Neural progenitor cell (in vitro differentiated cells): ENCODE results near the gene AEBP1.

Experiments
- EZH2 ChIP-seq: fragments of 200-600 bp; sonication (generic); IDR thresholded peaks from 2 replicates; pipeline ENCODE4 v1.6.1; 2017; ENCODE audit warnings: antibody characterized with exemption, mild to moderate bottlenecking, moderate library complexity
- EZH2phosphoT487 ChIP-seq: fragments of 200-600 bp; sonication (generic); IDR thresholded peaks from 2 replicates; pipeline ENCODE4 v1.6.1; 2017; ENCODE audit warnings: antibody characterized with exemption
- TF ChIP-seq, protein P1 (sequence below): fragments of 200-600 bp; sonication (generic); IDR thresholded peaks from 2 replicates; pipeline ENCODE4 v1.5.1; 2017; ENCODE audit warnings: antibody characterized with exemption, mild to moderate bottlenecking

DNA sequence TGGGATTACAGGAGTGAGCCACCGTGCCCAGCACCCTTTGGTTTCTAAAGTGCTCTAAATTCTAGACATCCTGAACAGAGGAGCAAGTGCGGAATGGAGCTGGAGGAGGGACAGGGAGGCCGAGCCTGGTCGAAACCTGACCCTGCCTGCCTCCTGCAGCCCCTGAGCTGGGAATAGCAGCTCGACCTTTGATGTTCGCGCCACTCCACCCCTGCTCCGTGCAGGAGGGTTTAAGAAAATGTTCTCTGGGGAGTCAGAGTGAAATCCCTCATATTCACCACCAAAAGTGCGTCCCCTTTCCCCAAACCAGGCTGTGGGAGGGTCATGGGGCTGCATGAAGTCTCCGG, 40.6 kb upstream of the AEBP1 start:
- TF ChIP-seq, protein P1, sequence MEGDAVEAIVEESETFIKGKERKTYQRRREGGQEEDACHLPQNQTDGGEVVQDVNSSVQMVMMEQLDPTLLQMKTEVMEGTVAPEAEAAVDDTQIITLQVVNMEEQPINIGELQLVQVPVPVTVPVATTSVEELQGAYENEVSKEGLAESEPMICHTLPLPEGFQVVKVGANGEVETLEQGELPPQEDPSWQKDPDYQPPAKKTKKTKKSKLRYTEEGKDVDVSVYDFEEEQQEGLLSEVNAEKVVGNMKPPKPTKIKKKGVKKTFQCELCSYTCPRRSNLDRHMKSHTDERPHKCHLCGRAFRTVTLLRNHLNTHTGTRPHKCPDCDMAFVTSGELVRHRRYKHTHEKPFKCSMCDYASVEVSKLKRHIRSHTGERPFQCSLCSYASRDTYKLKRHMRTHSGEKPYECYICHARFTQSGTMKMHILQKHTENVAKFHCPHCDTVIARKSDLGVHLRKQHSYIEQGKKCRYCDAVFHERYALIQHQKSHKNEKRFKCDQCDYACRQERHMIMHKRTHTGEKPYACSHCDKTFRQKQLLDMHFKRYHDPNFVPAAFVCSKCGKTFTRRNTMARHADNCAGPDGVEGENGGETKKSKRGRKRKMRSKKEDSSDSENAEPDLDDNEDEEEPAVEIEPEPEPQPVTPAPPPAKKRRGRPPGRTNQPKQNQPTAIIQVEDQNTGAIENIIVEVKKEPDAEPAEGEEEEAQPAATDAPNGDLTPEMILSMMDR: no peak
- TF ChIP-seq EZH2 (no peak), EZH2phosphoT487 (no peak)
